Fibroblast of lung (primary cell): Measurements from ENCODE around the gene NBPF3. TPM values are rescaled to one million over a fixed set of nuclear protein-coding genes. Genes with fewer than 3 reads are reported as not detected.
"Not testable (repeated sequence)": the region's sequence is repeated elsewhere in the genome, so short reads cannot be mapped to it uniquely, and the experiment has no call there.

Experiments used
- DNase-seq, 2 donors: peaks; one replicate each; pipeline versions ENCODE4 v3.0.0 to v3.0.0-alpha.2; 2010; ENCODE audit warnings: low read depth in 2 of 2
- H2AFZ ChIP-seq: 2 replicates; pipeline ENCODE4 v1.5.1; 2012; ENCODE audit warnings: low read length, control low read depth, inconsistent platforms
- H3K27ac ChIP-seq: 2 replicates; pipeline ENCODE4 v1.5.1; 2011; ENCODE audit warnings: low read length, control low read depth; ENCODE audit not compliant: insufficient read depth
- H3K27me3 ChIP-seq: 2 replicates; pipeline ENCODE4 v1.5.1; 2011; ENCODE audit warnings: mild to moderate bottlenecking, low read length; ENCODE audit not compliant: control insufficient read depth, insufficient read depth
- H3K36me3 ChIP-seq: 2 replicates; pipeline ENCODE4 v1.5.1; 2011; ENCODE audit warnings: low read length; ENCODE audit not compliant: control insufficient read depth, insufficient read depth
- H3K4me1 ChIP-seq: 2 replicates; pipeline ENCODE4 v1.5.1; 2011; ENCODE audit warnings: low read length; ENCODE audit not compliant: control insufficient read depth, insufficient read depth; ENCODE audit errors: extremely low read depth
- H3K4me2 ChIP-seq: 2 replicates; pipeline ENCODE4 v1.5.1; 2011; ENCODE audit warnings: low read length, control low read depth; ENCODE audit not compliant: insufficient read depth; ENCODE audit errors: extremely low read depth
- H3K4me3 ChIP-seq, 4 experiments: fragments of 200-600 bp in 1 of 4; sonication (generic) in 1 of 4; replicated peaks in 1 of 4; 2 replicates each; pipeline ENCODE4 v1.5.1; 2011 to 2016; ENCODE audit warnings: low read length in 4 of 4, low read depth in 3 of 4, mild to moderate bottlenecking in 3 of 4, control low read depth in 2 of 4, inconsistent platforms in 1 of 4, mixed read lengths in 1 of 4; ENCODE audit not compliant: insufficient read depth in 1 of 4; ENCODE audit errors: control extremely low read depth in 1 of 4
- H3K79me2 ChIP-seq: 2 replicates; pipeline ENCODE4 v1.5.1; 2012; ENCODE audit warnings: mild to moderate bottlenecking, low read length, inconsistent platforms; ENCODE audit not compliant: control insufficient read depth, insufficient read depth
- H3K9ac ChIP-seq: 2 replicates; pipeline ENCODE4 v1.5.1; 2011; ENCODE audit warnings: mild to moderate bottlenecking, low read length, control low read depth; ENCODE audit not compliant: insufficient read depth
- H3K9me3 ChIP-seq: 2 replicates; pipeline ENCODE4 v1.5.1; 2012; ENCODE audit warnings: low read depth, low read length; ENCODE audit not compliant: control insufficient read depth, insufficient read depth
- H4K20me1 ChIP-seq: 2 replicates; pipeline ENCODE4 v1.5.1; 2011; ENCODE audit warnings: low read length; ENCODE audit not compliant: control insufficient read depth, insufficient read depth; ENCODE audit errors: extremely low read depth
- CTCF ChIP-seq, 2 donors: IDR thresholded peaks in 1 of 2; conservative IDR thresholded peaks in 1 of 2; 1 replicate in 1 of 2; 2 replicates in 1 of 2; pipeline ENCODE4 v1.5.1; 2011 to 2012; ENCODE audit warnings: low read length in 2 of 2, control low read depth in 1 of 2, inconsistent platforms in 1 of 2, low read depth in 1 of 2, mild to moderate bottlenecking in 1 of 2
- EZH2 ChIP-seq: IDR thresholded peaks from 2 replicates; pipeline ENCODE4 v1.5.1; 2012; ENCODE audit warnings: low read length, control low read depth, mild to moderate bottlenecking; ENCODE audit errors: missing control alignments
- polyA plus RNA-seq, 2 donors: library from polyadenylated mRNA; depleted of rRNA in 1 of 2; stranded (reverse) in 1 of 2; unstranded in 1 of 2; fragments of >200 nt; gene quantifications; 2 replicates each; pipeline ENCODE4 v1.2.1, GENCODE V29; 2011 to 2012; ENCODE audit warnings: missing spikeins in 1 of 2
- total RNA-seq: library from RNA; depleted of rRNA; stranded (reverse); fragments of >200 nt; gene quantifications from 2 replicates; pipeline ENCODE4 v1.2.1, GENCODE V29; 2014

The NBPF3 gene
- total and polyA plus RNA-seq, 2 donors (not counting 1 experiment from before 2014, with no cell fraction given) = 20.4 to 35.0 TPM

- no peak for DNase-seq
- Histone ChIP-seq H3K9me3 (no peaks in the 10 kb centered on the region), H3K4me1 (no peaks in the 10 kb centered on the region), H3K9ac (no peak overlapping the region), H3K27me3 (no peaks in the 10 kb centered on the region), H3K4me3 (no peak overlapping the region), H3K4me2 (no peak overlapping the region), H3K36me3 (peaks cover 4% of the 10 kb centered on the region), H4K20me1 (no peaks in the 10 kb centered on the region), H3K27ac (no peak overlapping the region), H3K79me2 (no peaks in the 10 kb centered on the region), H2AFZ (no peak overlapping the region)
- TF ChIP-seq CTCF (conservative IDR thresholded peaks at IDR 0.05 in 1 of 2, IDR thresholded peaks at IDR 0.05 in 1 of 2; ENCODE audit: low read depth in 1 of 2, low read length in 2 of 2) (no peak), EZH2 (no peak)
Observed at GRCh38 chr1:21472861-21473260, 32.9 kb downstream of the NBPF3 start.

GRCh38 chr1:21478356-21478755 is 38.4 kb downstream of the NBPF3 start:
- H3K4me3 ChIP-seq = no peak overlapping the region
- H3K36me3 ChIP-seq = peaks cover 1% of the 10 kb centered on the region
- H3K79me2 ChIP-seq = no peaks in the 10 kb centered on the region
- no peak overlapping the region for H3K9ac ChIP-seq
- H2AFZ ChIP-seq = no peak overlapping the region
- H3K27ac ChIP-seq = no peak overlapping the region
- no peak for DNase-seq
- no peaks in the 10 kb centered on the region for H3K4me1 ChIP-seq
- H3K9me3 ChIP-seq = no peaks in the 10 kb centered on the region
- no peaks in the 10 kb centered on the region for H4K20me1 ChIP-seq
- H3K27me3 ChIP-seq = no peaks in the 10 kb centered on the region
- TF ChIP-seq CTCF (conservative IDR thresholded peaks at IDR 0.05 in 1 of 2, IDR thresholded peaks at IDR 0.05 in 1 of 2; ENCODE audit: low read depth in 1 of 2, low read length in 2 of 2) (no peak), EZH2 (no peak)
- no peak overlapping the region for H3K4me2 ChIP-seq

- not testable (repeated sequence) for H3K4me3 ChIP-seq, H3K4me1 ChIP-seq, H3K36me3 ChIP-seq, H3K9me3 ChIP-seq, H3K4me2 ChIP-seq, H2AFZ ChIP-seq, DNase-seq, H3K9ac ChIP-seq, H3K27ac ChIP-seq, H3K27me3 ChIP-seq, H3K79me2 ChIP-seq, H4K20me1 ChIP-seq
Observed at GRCh38 chr1:21483881-21484280, 43.9 kb downstream of the NBPF3 start.

GRCh38 chr1:21489146-21489545 is 49.2 kb downstream of the NBPF3 start:
- Histone ChIP-seq H3K36me3 (no peaks in the 10 kb centered on the region), H4K20me1 (no peaks in the 10 kb centered on the region), H3K27me3 (peaks cover 10% of the 10 kb centered on the region), H2AFZ (no peak overlapping the region), H3K27ac (no peak overlapping the region), H3K4me2 (no peak overlapping the region), H3K9ac (no peak overlapping the region), H3K9me3 (no peaks in the 10 kb centered on the region), H3K79me2 (no peaks in the 10 kb centered on the region), H3K4me3 (no peak overlapping the region), H3K4me1 (no peaks in the 10 kb centered on the region)
- DNase-seq = no peak
- no peak for TF ChIP-seq EZH2
- TF ChIP-seq CTCF (conservative IDR thresholded peaks at IDR 0.05 in 1 of 2, IDR thresholded peaks at IDR 0.05 in 1 of 2; ENCODE audit: low read depth in 1 of 2, low read length in 2 of 2) = no peak
